CD14-positive monocyte (primary cell): ENCODE results near the gene OTC. TPM values are rescaled to one million over a fixed set of nuclear protein-coding genes. Genes with fewer than 3 reads are reported as not detected.

ENCODE experiments used
- DNase-seq, 3 donors: peaks; one replicate each; pipeline ENCODE4 v3.0.0-alpha.2; 2011 to 2022
- H2AFZ ChIP-seq: 2 replicates; pipeline ENCODE4 v1.6.0; 2012; ENCODE audit warnings: mild to moderate bottlenecking, low read depth, low read length, inconsistent platforms; ENCODE audit not compliant: insufficient read depth, poor library complexity, severe bottlenecking
- H3K27ac ChIP-seq, 2 donors: 1 replicate in 1 of 2; 2 replicates in 1 of 2; pipeline ENCODE4 v1.5.1; 2012 to 2013; ENCODE audit warnings: low read length in 2 of 2, control low read depth in 1 of 2, inconsistent platforms in 1 of 2, low read depth in 1 of 2, mild to moderate bottlenecking in 1 of 2
- H3K27me3 ChIP-seq, 2 donors: one replicate each; pipeline versions ENCODE4 v1.6.0 to v1.6.1; 2011 to 2013; ENCODE audit warnings: low read length in 2 of 2; ENCODE audit not compliant: control insufficient read depth in 2 of 2, insufficient read depth in 2 of 2
- H3K36me3 ChIP-seq, 2 donors: replicated peaks in 1 of 2; 1 replicate in 1 of 2; 2 replicates in 1 of 2; pipeline versions ENCODE4 v1.5.1 to v1.6.1; 2012 to 2013; ENCODE audit warnings: low read length in 2 of 2, control low read depth in 1 of 2, inconsistent platforms in 1 of 2, mild to moderate bottlenecking in 1 of 2; ENCODE audit not compliant: insufficient read depth in 2 of 2, control insufficient read depth in 1 of 2
- H3K4me1 ChIP-seq, 2 donors: 1 replicate in 1 of 2; 2 replicates in 1 of 2; pipeline versions ENCODE4 v1.5.1 to v1.6.1; 2012 to 2013; ENCODE audit warnings: low read length in 2 of 2, control low read depth in 1 of 2, inconsistent platforms in 1 of 2, mild to moderate bottlenecking in 1 of 2, moderate library complexity in 1 of 2; ENCODE audit not compliant: insufficient read depth in 2 of 2, control insufficient read depth in 1 of 2
- H3K4me2 ChIP-seq: replicated peaks from 2 replicates; pipeline ENCODE3; 2012; ENCODE audit warnings: low read length, moderate library complexity, mild to moderate bottlenecking; ENCODE audit not compliant: poor library complexity, severe bottlenecking; ENCODE audit errors: extremely low read depth
- H3K4me3 ChIP-seq, 3 experiments: fragments of 200-600 bp in 1 of 3; sonication (generic) in 1 of 3; replicated peaks in 1 of 3; 1 replicate in 2 of 3; 2 replicates in 1 of 3; pipeline ENCODE4 v1.5.1; 2011 to 2013; ENCODE audit warnings: low read length in 3 of 3, mild to moderate bottlenecking in 3 of 3, control low read depth in 2 of 3, low read depth in 2 of 3, inconsistent platforms in 1 of 3, moderate library complexity in 1 of 3
- H3K79me2 ChIP-seq: 2 replicates; pipeline ENCODE4 v1.6.0; 2012; ENCODE audit warnings: mild to moderate bottlenecking, control low read depth, inconsistent platforms, low read length, moderate library complexity; ENCODE audit not compliant: insufficient read depth
- H3K9ac ChIP-seq: 2 replicates; pipeline ENCODE4 v1.6.0; 2017; ENCODE audit warnings: low read length, mild to moderate bottlenecking; ENCODE audit not compliant: insufficient read depth, poor library complexity, severe bottlenecking
- H3K9me3 ChIP-seq, 2 donors: replicated peaks in 1 of 2; 1 replicate in 1 of 2; 2 replicates in 1 of 2; pipeline versions ENCODE4 v1.5.1 to v1.6.1; 2012 to 2013; ENCODE audit warnings: low read length in 2 of 2, control low read depth in 1 of 2; ENCODE audit not compliant: control insufficient read depth in 1 of 2, insufficient read depth in 1 of 2
- H4K20me1 ChIP-seq: 2 replicates; pipeline ENCODE4 v1.6.0; 2012; ENCODE audit warnings: mild to moderate bottlenecking, low read length, control low read depth, moderate library complexity; ENCODE audit not compliant: insufficient read depth
- H3K27ac Mint-ChIP-seq, 7 donors: one replicate each; pipeline ENCODE4 v1.8.0; 2020; ENCODE audit warnings: mild to moderate bottlenecking in 7 of 7, mixed read lengths in 7 of 7, moderate library complexity in 6 of 7, inconsistent platforms in 2 of 7
- H3K27me3 Mint-ChIP-seq, 3 donors: one replicate each; pipeline ENCODE4 v1.8.0; 2021 to 2022; ENCODE audit warnings: low read depth in 3 of 3, mild to moderate bottlenecking in 3 of 3, mixed read lengths in 3 of 3, moderate library complexity in 3 of 3, inconsistent platforms in 1 of 3
- H3K36me3 Mint-ChIP-seq, 2 donors: one replicate each; pipeline ENCODE4 v1.8.0; 2020; ENCODE audit warnings: mixed read lengths in 2 of 2, inconsistent platforms in 1 of 2, mild to moderate bottlenecking in 1 of 2
- H3K4me1 Mint-ChIP-seq: one replicate; pipeline ENCODE4 v1.8.0; 2020; ENCODE audit warnings: mild to moderate bottlenecking, mixed read lengths
- H3K4me3 Mint-ChIP-seq, 2 donors: one replicate each; pipeline ENCODE4 v1.8.0; 2020; ENCODE audit warnings: mild to moderate bottlenecking in 2 of 2, mixed read lengths in 2 of 2, moderate library complexity in 1 of 2
- H3K9me3 Mint-ChIP-seq, 7 donors: one replicate each; pipeline ENCODE4 v1.8.0; 2020 to 2022; ENCODE audit warnings: mixed read lengths in 7 of 7, mild to moderate bottlenecking in 6 of 7, moderate library complexity in 6 of 7, inconsistent platforms in 2 of 7
- WGBS: methylation state at CpG from one replicate; pipeline ENCODE4 v1.1.5; 2013; ENCODE audit warnings: missing lambda C conversion rate; ENCODE audit not compliant: insufficient coverage; 5-methylcytosine and 5-hydroxymethylcytosine counted together
- intact Hi-C, 2 donors: fragments of 100-400 bp; cut with micrococcal nuclease; formaldehyde crosslinking; loops; one replicate each; pipeline versions ENCODE4 v1.15.0 to v1.15.1; 2023
- polyA plus RNA-seq, 3 donors: library from polyadenylated mRNA; depleted of rRNA in 1 of 3; unstranded in 2 of 3; stranded (reverse) in 1 of 3; fragments of 300-500 nt in 2 of 3; fragments of >200 nt in 1 of 3; fragmentation: Illumina TruSeq in 2 of 3; gene quantifications; 1 replicate in 2 of 3; 2 replicates in 1 of 3; pipeline ENCODE4 v1.2.3, GENCODE V29; 2012 to 2021
- TF ChIP-seq, protein P1 (sequence below): fragments of 200-600 bp; IDR thresholded peaks from one replicate; pipeline ENCODE4 v1.8.0; 2022; ENCODE audit warnings: antibody characterized with exemption, mild to moderate bottlenecking

Gene OTC
- polyA plus RNA-seq, 3 donors, result not detected

DNA sequence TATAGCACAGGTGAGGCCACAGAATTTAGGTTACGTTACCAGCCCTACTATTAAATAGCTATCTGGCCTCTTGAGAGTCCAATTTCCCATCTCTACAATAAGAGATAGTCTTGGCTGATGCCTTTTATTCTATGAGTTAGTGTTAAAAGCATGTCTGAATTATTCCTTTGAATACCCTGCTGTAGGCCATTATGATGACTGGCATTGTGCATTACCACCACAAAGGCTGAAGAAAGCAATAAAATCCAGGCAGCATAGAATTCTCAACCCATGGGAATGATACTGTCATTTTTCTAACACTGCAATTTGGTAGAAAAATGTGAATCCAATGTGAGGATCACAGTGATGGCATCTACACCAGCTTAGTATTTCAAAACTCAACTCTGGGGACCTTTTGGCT, 51.4 kb downstream of the OTC start:
- no peak overlapping the region for H3K4me2 ChIP-seq

DNA sequence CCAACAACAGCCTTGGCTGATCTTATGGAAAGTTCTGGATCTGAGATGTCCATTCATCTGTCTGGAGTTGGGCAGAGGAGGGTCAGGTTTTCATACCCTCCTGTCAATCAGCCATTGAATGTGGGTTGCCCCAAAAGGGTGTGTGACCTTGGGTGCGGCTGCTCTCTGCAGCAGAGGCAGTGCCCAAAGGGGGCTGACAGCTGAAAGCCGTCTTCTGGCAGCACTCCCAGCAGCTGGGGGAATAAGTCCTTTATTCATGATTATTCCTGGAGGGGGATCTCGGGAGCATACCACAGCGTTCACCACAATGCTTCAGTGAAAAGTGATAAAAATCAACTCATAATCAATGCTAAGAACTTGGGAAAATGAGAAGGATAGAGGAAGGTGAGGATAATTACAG, 54.7 kb downstream of the OTC start:
- no peak for DNase-seq
- Histone ChIP-seq H3K36me3 (no peaks in the 10 kb centered on the region), H3K4me2 (no peak overlapping the region), H3K9ac (no peak overlapping the region), H3K9me3 (no peaks in the 10 kb centered on the region), H3K4me3 (no peak overlapping the region), H2AFZ (no peak overlapping the region), H4K20me1 (no peaks in the 10 kb centered on the region), H3K27me3 (no peaks in the 10 kb centered on the region), H3K79me2 (no peaks in the 10 kb centered on the region), H3K27ac (no peak overlapping the region), H3K4me1 (no peaks in the 10 kb centered on the region)
- WGBS, result no CpG with 5 or more reads among the region's 4 CpGs
- Mint-ChIP-seq H3K4me1 (no peaks in the 10 kb centered on the region), H3K27me3 (peaks cover 2 to 5% (median 5%) of the 10 kb centered on the region in 3 donors), H3K36me3 (no peaks in the 10 kb centered on the region), H3K4me3 (no peak overlapping the region), H3K27ac (no peak overlapping the region), H3K9me3 (peaks cover 0 to 2% (median 0%) of the 10 kb centered on the region in 7 donors)
- TF ChIP-seq, protein P1, sequence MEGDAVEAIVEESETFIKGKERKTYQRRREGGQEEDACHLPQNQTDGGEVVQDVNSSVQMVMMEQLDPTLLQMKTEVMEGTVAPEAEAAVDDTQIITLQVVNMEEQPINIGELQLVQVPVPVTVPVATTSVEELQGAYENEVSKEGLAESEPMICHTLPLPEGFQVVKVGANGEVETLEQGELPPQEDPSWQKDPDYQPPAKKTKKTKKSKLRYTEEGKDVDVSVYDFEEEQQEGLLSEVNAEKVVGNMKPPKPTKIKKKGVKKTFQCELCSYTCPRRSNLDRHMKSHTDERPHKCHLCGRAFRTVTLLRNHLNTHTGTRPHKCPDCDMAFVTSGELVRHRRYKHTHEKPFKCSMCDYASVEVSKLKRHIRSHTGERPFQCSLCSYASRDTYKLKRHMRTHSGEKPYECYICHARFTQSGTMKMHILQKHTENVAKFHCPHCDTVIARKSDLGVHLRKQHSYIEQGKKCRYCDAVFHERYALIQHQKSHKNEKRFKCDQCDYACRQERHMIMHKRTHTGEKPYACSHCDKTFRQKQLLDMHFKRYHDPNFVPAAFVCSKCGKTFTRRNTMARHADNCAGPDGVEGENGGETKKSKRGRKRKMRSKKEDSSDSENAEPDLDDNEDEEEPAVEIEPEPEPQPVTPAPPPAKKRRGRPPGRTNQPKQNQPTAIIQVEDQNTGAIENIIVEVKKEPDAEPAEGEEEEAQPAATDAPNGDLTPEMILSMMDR, result no peak
- intact Hi-C loops, result no loop called here

More for the DNA sequence above, 51.4 kb downstream of the OTC start:
- H3K27me3 Mint-ChIP-seq, result peaks cover 2 to 11% (median 5%) of the 10 kb centered on the region in 3 donors
- no peak overlapping the region for H3K27ac ChIP-seq
- no peaks in the 10 kb centered on the region for H3K9me3 ChIP-seq
- H3K4me1 Mint-ChIP-seq, result no peaks in the 10 kb centered on the region
- TF ChIP-seq, protein P1, result no peak
- WGBS, result no CpG with 5 or more reads among the region's 1 CpG
- no peak for DNase-seq
- intact Hi-C loops, result no loop called here
- H3K27me3 ChIP-seq, result no peaks in the 10 kb centered on the region
- H3K4me1 ChIP-seq, result no peaks in the 10 kb centered on the region
- no peaks in the 10 kb centered on the region for H3K36me3 ChIP-seq
- H3K9ac ChIP-seq, result no peak overlapping the region
- H3K4me3 ChIP-seq, result no peak overlapping the region
- H3K36me3 Mint-ChIP-seq, result no peaks in the 10 kb centered on the region
- H3K79me2 ChIP-seq, result no peaks in the 10 kb centered on the region
- H3K27ac Mint-ChIP-seq, result no peak overlapping the region
- no peak overlapping the region for H2AFZ ChIP-seq
- H3K9me3 Mint-ChIP-seq, result no peaks in the 10 kb centered on the region
- H3K4me3 Mint-ChIP-seq, result no peak overlapping the region
- H4K20me1 ChIP-seq, result no peaks in the 10 kb centered on the region
